GM12891 (cell line): ENCODE data around the gene MLH3.

Experiments used
- PAX5 ChIP-seq: IDR thresholded peaks from 2 replicates; pipeline ENCODE4 v1.6.1; 2011; ENCODE audit warnings: low read length, moderate library complexity, mild to moderate bottlenecking; ENCODE audit not compliant: insufficient read depth, severe bottlenecking
- POLR2A ChIP-seq: IDR thresholded peaks from 2 replicates; pipeline ENCODE4 v1.6.1; 2011; ENCODE audit warnings: low read depth, low read length, control low read depth
- POLR2AphosphoS5 ChIP-seq: IDR thresholded peaks from 2 replicates; pipeline ENCODE4 v1.6.1; 2011; ENCODE audit warnings: low read depth, low read length, control low read depth
- SPI1 ChIP-seq: IDR thresholded peaks from 2 replicates; pipeline ENCODE4 v1.6.1; 2011; ENCODE audit warnings: low read depth, low read length, control low read depth
- TAF1 ChIP-seq: IDR thresholded peaks from 2 replicates; pipeline ENCODE4 v1.6.1; 2011; ENCODE audit warnings: low read depth, low read length, control low read depth

- TF ChIP-seq POLR2A (no peak), TAF1 (no peak), POLR2AphosphoS5 (no peak), SPI1 (no peak), PAX5 (no peak)
These were observed 70.9 kb downstream of the MLH3 start for GRCh38 chr14:74980398-74980730.
